ENCODE data around the gene SLC22A6.
"Not testable (repeated sequence)": the region's sequence is repeated elsewhere in the genome, so short reads cannot be mapped to it uniquely, and the experiment has no call there.

The SLC22A6 gene

GRCh38 chr11:62983536-62984199 lies 1.1 kb downstream of the SLC22A6 start:
- FAIRE-seq, result no peak

DNA sequence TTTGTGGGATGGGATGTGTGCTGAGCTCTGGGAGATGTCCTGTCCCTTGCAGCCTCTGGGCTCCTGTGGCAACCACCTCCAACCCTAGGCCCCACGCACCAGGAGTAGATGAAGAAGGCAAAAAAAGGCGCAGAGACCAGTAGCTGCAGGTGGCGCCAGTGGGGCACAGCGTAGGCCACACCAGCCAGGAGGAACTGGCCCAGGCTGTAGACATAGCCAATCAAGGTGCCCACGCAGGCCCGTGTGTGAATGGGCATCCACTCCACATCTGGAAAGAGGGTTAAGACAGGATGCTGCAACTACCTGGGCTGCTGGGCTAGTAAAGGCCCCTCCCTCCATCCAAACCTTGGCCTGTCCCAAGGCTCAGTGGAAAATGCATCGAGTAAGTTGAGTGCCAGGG lies 3.0 kb downstream of the SLC22A6 start:
- FAIRE-seq, result no peak

DNA sequence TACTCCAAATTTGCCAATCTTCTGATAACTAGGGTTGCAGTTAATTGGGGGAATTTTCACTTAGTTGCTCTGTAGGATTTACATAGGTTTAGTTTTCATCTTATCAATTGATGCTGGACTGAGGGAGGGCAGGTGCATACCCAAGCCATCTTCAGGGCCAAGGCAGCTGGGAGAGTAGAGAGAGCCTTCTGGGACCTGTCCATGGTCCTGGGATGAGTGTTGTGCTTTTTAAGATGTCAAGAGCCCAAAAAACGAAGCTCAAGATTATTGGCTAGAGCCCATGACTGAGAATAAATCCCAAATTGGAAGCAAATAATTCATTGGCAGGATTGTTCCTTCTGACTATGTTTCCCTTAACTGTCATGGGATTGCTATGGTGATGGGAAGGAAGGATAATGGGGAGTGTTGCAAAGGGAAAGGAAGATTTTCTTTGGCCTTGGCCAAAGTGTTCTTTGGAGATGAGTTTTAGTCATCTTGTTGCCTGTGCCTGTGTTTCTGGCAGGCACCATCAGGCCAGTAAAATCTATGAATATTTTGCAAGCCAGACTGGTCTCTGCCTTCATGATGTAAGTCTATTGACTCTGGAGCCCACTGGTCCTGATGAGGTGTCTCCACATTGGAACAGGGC lies 4.5 kb downstream of the SLC22A6 start:
- FAIRE-seq, result no peak

DNA sequence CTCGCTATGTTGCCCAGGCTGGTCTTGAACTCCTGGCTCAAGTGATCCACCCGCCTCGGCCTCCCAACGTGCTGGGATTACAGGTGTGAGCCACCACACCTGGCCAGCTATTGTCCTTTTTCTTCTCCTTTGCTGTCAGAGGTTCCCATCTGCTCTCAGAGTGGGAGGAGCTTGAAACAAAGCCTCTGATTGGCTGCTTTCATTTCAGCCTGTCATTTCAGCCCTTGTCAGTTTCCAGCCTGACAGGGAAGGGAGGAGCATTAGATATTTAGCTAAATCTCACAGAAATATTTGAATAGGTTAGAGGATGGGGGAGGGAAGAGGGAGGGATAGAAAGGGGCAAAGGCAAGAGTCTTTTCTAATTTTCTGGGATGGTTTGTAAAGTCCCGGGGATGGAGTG lies 8.7 kb downstream of the SLC22A6 start:
- no peak for FAIRE-seq

DNA sequence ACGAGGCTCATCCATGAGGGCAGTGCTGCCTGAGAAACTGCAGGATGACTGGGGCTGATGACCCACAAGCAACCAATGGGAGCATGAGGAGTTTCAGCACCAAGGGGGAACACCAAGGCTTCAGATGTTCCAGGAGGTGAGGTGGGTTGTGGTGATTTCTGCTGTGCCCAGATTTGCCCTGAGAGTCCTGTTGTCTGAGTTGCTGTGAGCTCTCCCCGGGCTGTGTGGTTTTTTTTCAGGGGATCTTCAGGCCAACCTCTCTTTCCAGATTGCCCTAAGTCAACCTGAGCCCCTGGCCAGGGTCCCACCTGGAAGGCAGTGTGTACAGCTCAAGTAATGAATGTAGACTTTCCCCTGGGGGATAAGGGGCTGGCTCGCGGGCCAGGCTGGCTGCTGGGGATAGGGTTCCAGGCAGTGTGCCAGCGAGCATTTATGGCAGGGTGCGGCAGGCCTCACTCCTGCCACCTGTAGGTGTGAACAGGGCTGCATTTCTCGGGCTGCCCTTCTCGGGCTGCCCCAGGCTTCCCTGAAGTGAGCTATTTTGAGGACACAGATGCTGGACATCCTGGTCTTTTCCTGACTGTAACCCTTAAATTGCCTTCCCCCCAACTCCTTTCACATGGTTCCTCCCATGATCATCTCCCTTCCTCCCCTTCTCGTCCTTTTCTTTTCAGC lies 9.8 kb downstream of the SLC22A6 start:
- no peak for FAIRE-seq

GRCh38 chr11:62965574-62965973 lies 19.2 kb downstream of the SLC22A6 start:
- no peak for FAIRE-seq

DNA sequence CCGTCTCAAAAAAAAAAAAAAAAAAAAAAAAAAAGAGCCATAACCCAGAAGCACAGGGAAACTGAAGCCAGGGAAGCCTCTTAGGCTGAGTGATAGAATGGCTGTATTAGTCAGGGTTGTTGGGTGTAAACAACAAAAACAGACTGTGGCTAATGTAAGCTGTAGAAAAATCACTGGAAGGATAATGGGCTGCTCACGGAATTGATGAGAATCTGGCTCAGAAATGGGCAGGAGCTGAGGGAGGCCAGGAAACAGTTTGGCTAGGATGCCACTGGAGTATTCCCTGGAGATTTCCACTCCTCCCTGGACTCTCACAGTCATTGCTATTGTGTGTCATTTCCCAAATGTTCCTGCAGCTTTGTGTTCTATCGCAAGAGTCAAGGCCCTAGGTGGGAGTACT lies 22.4 kb downstream of the SLC22A6 start:
- FAIRE-seq, result no peak

DNA sequence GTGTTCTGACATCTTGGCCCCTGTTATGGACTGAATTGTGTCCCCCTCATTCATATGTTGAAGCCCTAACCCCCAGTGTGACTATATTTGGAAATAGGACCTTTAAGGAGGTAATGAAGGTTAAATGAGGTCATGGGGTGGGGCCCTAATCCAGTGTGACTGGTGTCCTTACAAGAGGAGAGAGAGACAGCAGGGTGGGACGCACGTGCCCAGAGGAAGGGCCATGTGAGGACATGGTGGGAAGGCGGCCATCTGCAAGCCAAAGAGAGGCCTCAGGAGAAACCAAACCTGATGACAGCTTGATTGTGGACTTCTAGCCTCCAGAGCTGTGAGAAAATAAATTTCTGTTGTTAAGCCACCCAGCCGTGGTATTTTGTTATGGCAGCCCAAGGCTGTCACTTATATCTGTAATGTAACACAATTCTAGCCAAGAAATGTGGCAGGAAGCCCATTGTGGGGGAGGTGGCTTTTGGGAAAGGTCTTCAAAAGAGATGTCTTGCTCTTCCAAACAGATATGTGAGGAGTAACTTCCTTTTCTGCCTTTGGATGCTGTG lies 23.7 kb downstream of the SLC22A6 start:
- no peak for FAIRE-seq

DNA sequence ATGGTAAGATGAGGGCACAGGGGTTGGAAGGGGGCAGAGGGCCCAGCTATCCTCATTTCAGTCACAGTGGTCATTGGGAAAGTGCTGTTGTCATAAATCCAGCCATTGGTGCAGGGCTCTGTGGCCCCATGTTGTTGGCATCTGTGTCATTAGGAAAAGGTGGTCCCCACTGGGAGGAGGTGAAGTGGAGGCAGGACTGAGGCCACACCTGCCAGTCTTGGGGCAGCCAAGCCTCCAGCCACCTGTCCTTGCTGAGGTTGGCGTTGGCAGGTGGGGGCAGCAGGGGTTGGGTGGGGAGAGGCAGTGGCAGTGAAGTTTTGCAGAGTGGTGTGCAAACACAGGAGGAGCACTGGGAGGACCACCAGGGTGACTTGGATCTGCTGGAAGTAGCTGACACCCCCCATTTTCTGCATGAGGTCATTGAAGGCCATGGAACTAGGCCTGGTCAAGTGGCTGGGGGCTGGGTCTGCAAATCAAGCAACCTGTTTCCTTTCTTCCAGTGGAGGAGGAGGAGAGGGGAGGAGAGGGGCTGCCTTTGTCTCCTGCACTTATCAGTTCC lies 25.3 kb downstream of the SLC22A6 start:
- no peak for FAIRE-seq

DNA sequence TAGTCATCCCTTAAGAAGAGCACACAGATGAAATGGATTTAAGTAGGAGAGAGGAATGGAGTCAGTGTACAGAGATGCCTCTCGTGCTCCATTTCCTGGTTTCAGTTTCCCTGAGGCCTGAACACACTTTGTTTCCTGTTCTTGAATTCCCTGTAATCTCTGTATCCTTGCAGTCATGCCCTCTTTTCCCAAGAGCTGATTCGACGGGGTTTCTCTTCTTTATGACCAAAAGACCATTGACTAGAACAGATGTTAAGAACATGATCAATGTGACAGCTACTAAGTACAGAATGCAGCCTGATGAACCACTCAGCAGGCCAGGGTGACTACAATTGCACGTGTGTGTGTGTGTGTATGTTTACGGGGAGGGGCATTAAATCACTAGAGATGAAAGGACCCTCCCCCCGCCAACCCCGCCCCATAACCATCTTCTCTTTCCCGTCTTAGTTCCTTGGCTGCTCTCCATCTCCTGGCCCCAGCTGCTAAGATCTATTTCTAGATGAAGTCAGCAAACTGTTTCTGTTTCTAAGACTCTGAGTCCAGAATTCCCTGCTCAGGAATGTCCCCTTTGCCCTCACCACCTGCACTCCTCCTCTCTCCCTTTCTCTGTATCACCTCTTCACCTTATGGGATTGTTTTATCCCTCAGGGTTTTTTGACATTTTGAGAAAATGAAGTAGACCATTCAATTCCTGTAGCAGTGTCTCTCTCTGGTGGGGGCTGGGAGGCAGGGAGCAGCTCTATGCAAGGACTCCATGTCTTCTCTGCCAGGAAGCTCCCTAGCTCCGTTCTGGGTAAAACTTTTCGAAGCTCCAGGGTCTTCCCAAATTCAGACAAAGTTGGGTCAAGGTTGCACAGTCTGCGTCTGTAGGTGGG lies 26.0 kb downstream of the SLC22A6 start:
- FAIRE-seq, result no peak

- no peak for FAIRE-seq
Observed at GRCh38 chr11:62957147-62957546, 27.6 kb downstream of the SLC22A6 start.

GRCh38 chr11:62954478-62954877 lies 30.3 kb downstream of the SLC22A6 start:
- no peak for FAIRE-seq

- FAIRE-seq, result no peak
Observed at GRCh38 chr11:62953811-62954210, 31.0 kb downstream of the SLC22A6 start.

DNA sequence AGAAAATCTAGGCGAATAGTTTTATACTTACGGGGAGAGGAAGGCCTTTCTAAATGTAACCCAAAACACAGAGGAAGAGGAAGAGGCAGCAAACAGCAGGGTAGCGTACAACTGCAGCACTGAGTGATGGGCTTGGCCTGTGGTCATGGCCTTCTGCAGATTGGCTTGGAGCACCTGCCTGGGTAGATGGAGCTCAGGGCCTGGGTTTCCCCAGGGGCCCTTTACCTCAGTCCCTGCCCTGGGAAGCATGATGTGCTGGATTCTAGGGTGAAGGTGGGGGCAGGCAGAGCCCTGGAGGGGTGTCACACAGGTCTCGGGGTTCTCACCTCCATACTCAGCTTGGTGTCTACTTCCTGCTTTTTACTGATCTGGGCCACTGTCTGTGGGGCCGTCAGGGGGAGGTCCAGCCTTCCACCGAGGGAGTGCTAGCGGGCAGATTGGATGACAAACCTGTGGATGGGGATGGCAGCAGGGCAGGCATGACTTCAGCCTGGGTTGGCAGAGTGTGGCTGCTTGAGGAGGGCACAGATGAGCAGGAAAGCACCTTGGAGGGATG lies 35.9 kb downstream of the SLC22A6 start:
- FAIRE-seq, result no peak

DNA sequence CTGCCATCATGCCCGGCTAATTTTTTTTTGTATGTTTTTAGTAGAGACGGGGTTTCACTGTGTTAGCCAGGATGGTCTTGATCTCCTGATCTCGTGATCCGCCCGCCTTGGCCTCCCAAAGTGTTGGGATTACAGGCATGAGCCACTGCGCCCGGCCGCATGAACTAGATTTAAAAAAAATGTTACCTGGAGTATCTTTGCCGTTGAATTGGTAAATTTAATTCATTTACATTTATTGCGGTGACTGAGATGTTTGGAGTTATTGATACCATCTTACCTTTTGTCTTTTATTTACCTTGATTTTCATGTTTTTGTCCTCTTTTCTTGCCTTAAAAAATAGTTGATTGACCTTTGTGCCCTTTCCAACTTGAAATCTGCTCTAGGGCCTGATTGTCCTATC lies 39.2 kb downstream of the SLC22A6 start:
- not testable (repeated sequence) for FAIRE-seq

DNA sequence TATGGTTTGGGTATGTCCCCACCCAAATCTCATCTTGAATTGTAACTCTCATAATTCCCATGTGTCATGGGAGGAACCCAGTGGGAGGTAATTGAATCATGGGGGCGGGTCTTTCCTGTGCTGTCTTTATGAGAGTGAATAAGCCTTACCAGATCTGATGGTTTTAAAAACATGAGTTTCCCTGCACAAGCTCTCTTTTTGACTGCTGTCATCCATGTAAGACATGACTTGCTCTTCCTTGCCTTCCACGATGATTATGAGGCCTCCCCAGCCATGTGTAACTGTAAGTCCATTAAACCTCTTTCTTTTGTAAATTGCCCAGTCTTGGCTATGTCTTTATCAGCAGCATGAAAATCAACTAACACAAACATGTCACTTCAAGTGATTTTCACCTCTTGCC lies 47.2 kb downstream of the SLC22A6 start:
- FAIRE-seq, result not testable (repeated sequence)

DNA sequence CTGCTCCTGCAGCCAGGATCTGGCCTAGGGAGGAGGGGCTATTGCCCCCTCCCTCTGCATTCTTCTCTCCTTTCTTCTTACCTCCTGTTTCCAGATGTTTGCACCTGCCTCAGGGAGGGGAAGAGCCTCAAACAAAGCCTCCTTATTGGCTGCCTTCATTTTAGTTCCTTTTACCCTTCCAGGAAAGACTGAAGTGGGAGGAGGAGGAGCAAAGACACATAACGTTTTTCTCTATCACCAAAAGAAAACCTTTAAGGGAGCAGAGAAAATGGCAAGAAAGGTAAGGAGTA lies 50.3 kb downstream of the SLC22A6 start:
- no peak for FAIRE-seq

DNA sequence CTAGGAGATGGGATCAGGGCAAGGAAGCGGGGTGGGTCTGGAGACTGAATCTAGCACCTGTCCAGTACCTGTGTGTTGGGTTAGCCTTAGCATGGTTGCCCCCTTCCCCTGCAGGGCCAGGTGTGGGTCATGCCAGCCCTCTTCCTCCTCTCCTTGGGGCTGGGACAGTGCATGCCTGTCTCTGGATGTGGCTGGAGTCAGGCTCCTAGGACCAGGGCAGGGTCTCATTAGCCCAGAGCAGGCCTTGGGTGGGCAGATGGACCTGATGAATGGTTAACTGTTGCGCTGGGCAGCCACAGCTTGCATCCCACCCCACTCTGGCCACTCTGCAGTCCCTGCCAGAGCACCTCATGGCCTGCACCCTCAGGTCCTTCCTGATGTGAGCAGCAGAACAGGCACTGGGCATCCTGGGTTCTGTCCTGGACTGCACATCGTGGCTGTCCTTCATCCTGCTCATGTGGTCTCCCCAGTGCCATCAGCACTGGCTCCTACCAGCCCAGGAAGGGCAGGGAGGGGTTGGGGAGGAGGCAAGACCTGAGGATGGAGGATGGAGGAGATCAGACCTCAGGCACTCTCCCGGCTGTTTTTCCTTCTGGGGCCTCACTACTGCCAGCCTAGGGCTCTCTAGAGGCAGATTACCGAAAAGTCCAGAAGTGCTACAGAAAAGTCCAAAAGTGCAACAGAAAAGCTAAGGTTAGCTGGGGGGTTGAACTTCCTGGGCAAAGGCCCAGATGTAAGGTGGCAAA lies 50.8 kb downstream of the SLC22A6 start:
- FAIRE-seq, result no peak

DNA sequence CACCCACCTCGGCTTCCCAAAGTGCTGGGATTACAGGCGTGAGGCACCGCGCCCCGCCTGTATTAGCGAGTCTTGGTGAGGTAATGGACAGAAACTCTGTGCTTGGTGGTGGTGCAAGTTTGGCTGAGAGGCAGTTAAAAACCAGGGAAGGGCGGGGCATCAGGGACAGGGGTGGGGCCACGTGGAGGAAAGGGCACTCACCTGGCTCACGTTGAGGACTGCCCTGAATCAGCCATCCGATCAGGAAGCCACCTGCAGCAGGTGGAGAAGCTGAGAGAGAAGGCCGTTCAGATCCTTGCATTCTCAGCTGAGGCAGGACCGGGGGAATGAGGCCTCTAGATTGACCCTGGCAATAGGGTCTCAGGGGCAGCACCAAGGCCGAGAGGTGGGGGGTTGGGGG lies 51.5 kb downstream of the SLC22A6 start:
- no peak for FAIRE-seq

- no peak for FAIRE-seq
Observed at GRCh38 chr11:62931499-62932278, 53.1 kb downstream of the SLC22A6 start.

DNA sequence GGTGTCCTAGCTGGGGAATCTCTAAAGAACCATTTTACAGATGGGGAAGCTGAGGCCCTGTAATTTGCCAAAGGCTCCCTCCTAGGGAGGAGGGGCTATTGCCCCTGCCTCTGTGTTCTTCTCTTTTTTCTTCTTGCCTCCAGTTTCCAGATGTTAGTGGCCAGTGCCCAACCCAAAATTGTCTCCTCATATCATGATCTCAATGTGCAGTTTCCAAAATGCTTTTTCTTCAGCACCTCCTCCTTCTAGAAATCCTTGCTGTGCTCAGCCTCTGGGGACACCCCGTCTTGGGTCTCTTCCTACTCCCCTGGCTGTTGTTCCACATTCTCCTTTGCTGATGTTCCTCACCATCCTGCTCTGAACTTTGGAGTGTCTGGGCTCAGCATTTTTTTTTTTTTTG lies 54.1 kb downstream of the SLC22A6 start:
- no peak for FAIRE-seq

Measured in TTC549 (cell line).